H9 (cell line): ENCODE results near the gene CHCHD6. TPM values are rescaled to one million over a fixed set of nuclear protein-coding genes. Genes with fewer than 3 reads are reported as not detected.

Source experiments
- DNase-seq: peaks from one replicate; pipeline ENCODE4 v3.0.0-alpha.2; 2017
- H2AFZ ChIP-seq: one replicate; pipeline ENCODE4 v1.6.1; 2013; ENCODE audit warnings: mild to moderate bottlenecking, low read length, control low read depth, moderate library complexity
- H2AK5ac ChIP-seq: 2 replicates; pipeline ENCODE4 v1.6.1; 2013; ENCODE audit warnings: low read length, control low read depth, mixed read lengths; ENCODE audit not compliant: insufficient read length
- H2BK120ac ChIP-seq: one replicate; pipeline ENCODE4 v1.6.1; 2013; ENCODE audit warnings: low read depth, mild to moderate bottlenecking, low read length, control low read depth, inconsistent platforms; ENCODE audit not compliant: poor library complexity, severe bottlenecking
- H2BK12ac ChIP-seq: 2 replicates; pipeline ENCODE4 v1.6.1; 2013; ENCODE audit warnings: low read length, control low read depth, mixed read lengths, low read depth; ENCODE audit not compliant: insufficient read length
- H2BK15ac ChIP-seq: 2 replicates; pipeline ENCODE4 v1.6.1; 2013; ENCODE audit warnings: low read depth, low read length, control low read depth
- H2BK20ac ChIP-seq: one replicate; pipeline ENCODE4 v1.6.1; 2013; ENCODE audit warnings: low read depth, mild to moderate bottlenecking, low read length, control low read depth, inconsistent platforms; ENCODE audit not compliant: poor library complexity, severe bottlenecking
- H2BK5ac ChIP-seq: 2 replicates; pipeline ENCODE4 v1.6.1; 2013; ENCODE audit warnings: low read length, control low read depth, mixed read lengths; ENCODE audit not compliant: insufficient read length
- H3K14ac ChIP-seq: 2 replicates; pipeline ENCODE4 v1.6.1; 2013; ENCODE audit warnings: low read length, control low read depth; ENCODE audit not compliant: insufficient read depth
- H3K18ac ChIP-seq: 2 replicates; pipeline ENCODE4 v1.6.1; 2013; ENCODE audit warnings: low read depth, mild to moderate bottlenecking, mixed read lengths, low read length, control low read depth; ENCODE audit not compliant: insufficient read length
- H3K23ac ChIP-seq: 2 replicates; pipeline ENCODE4 v1.6.1; 2013; ENCODE audit warnings: low read length, control low read depth, mixed read lengths, low read depth; ENCODE audit not compliant: insufficient read length
- H3K23me2 ChIP-seq: 2 replicates; pipeline ENCODE4 v1.6.1; 2013; ENCODE audit warnings: low read depth, mild to moderate bottlenecking, mixed read lengths, low read length, control low read depth; ENCODE audit not compliant: insufficient read length, poor library complexity, severe bottlenecking
- H3K27ac ChIP-seq: 2 replicates; pipeline ENCODE4 v1.5.1; 2013; ENCODE audit warnings: low read length, control low read depth, mixed read lengths, low read depth; ENCODE audit not compliant: insufficient read length
- H3K27me3 ChIP-seq: 2 replicates; pipeline ENCODE4 v1.6.1; 2013; ENCODE audit warnings: low read length, control low read depth, inconsistent platforms; ENCODE audit not compliant: insufficient read depth
- H3K4ac ChIP-seq: 2 replicates; pipeline ENCODE4 v1.6.1; 2013; ENCODE audit warnings: low read depth, mild to moderate bottlenecking, control low read depth, inconsistent platforms, low read length, moderate library complexity
- H3K4me1 ChIP-seq: 2 replicates; pipeline ENCODE4 v1.6.1; 2013; ENCODE audit warnings: low read length, control low read depth, inconsistent platforms; ENCODE audit not compliant: insufficient read depth
- H3K4me2 ChIP-seq: 2 replicates; pipeline ENCODE4 v1.6.1; 2013; ENCODE audit warnings: low read length, control low read depth, mixed read lengths; ENCODE audit not compliant: insufficient read length, insufficient read depth
- H3K56ac ChIP-seq: 2 replicates; pipeline ENCODE4 v1.6.1; 2013; ENCODE audit warnings: low read depth, mild to moderate bottlenecking, mixed read lengths, low read length, control low read depth; ENCODE audit not compliant: insufficient read length
- H3K79me1 ChIP-seq: 2 replicates; pipeline ENCODE4 v1.6.1; 2013; ENCODE audit warnings: low read depth, mild to moderate bottlenecking, moderate library complexity, low read length, control low read depth, inconsistent platforms; ENCODE audit not compliant: insufficient read depth, poor library complexity, severe bottlenecking
- H3K79me2 ChIP-seq: 2 replicates; pipeline ENCODE4 v1.6.1; 2013; ENCODE audit warnings: low read length, control low read depth, inconsistent platforms; ENCODE audit not compliant: insufficient read depth
- H3K9ac ChIP-seq: 2 replicates; pipeline ENCODE4 v1.6.1; 2013; ENCODE audit warnings: low read length, control low read depth, mixed read lengths; ENCODE audit not compliant: insufficient read length; ENCODE audit errors: extremely low read depth
- H3K9me3 ChIP-seq: one replicate; pipeline ENCODE4 v1.6.1; 2013; ENCODE audit warnings: low read depth, low read length, inconsistent platforms; ENCODE audit not compliant: control insufficient read depth
- H3T11ph ChIP-seq: one replicate; pipeline ENCODE4 v1.6.1; 2013; ENCODE audit warnings: mild to moderate bottlenecking, low read length, control low read depth, inconsistent platforms
- H4K20me1 ChIP-seq: one replicate; pipeline ENCODE4 v1.6.1; 2013; ENCODE audit not compliant: control insufficient read depth, insufficient read length, insufficient read depth
- H4K5ac ChIP-seq: 2 replicates; pipeline ENCODE4 v1.6.1; 2013; ENCODE audit warnings: low read depth, mild to moderate bottlenecking, mixed read lengths, low read length, control low read depth; ENCODE audit not compliant: insufficient read length
- H4K8ac ChIP-seq: replicated peaks from 2 replicates; pipeline ENCODE4 v1.6.1; 2013; ENCODE audit warnings: low read length, control low read depth, mixed read lengths, low read depth; ENCODE audit not compliant: insufficient read length
- H4K91ac ChIP-seq: 2 replicates; pipeline ENCODE4 v1.6.1; 2013; ENCODE audit warnings: low read depth, mild to moderate bottlenecking, moderate library complexity, mixed read lengths, low read length, control low read depth; ENCODE audit not compliant: insufficient read length
- H3K27ac Mint-ChIP-seq, 3 experiments: 2 replicates in 2 of 3; 3 replicates in 1 of 3; pipeline ENCODE4 v1.8.0; 2020 to 2021; ENCODE audit warnings: mixed read lengths in 3 of 3, mild to moderate bottlenecking in 1 of 3, moderate library complexity in 1 of 3
- H3K27me3 Mint-ChIP-seq: 2 replicates; pipeline ENCODE4 v1.8.0; 2021; ENCODE audit warnings: low read depth, mild to moderate bottlenecking, moderate library complexity, mixed read lengths
- H3K36me3 Mint-ChIP-seq, 3 experiments: 2 replicates in 2 of 3; 3 replicates in 1 of 3; pipeline ENCODE4 v1.8.0; 2020 to 2021; ENCODE audit warnings: low read depth in 3 of 3, mixed read lengths in 3 of 3; ENCODE audit not compliant: insufficient read depth in 1 of 3
- H3K4me1 Mint-ChIP-seq, 2 experiments: 2 replicates each; pipeline ENCODE4 v1.8.0; 2020; ENCODE audit warnings: mixed read lengths in 2 of 2
- H3K4me3 Mint-ChIP-seq, 2 experiments: 2 replicates in 1 of 2; 3 replicates in 1 of 2; pipeline ENCODE4 v1.8.0; 2020 to 2021; ENCODE audit warnings: mild to moderate bottlenecking in 2 of 2, mixed read lengths in 2 of 2, moderate library complexity in 1 of 2
- H3K9me3 Mint-ChIP-seq, 2 experiments: 2 replicates in 1 of 2; 3 replicates in 1 of 2; pipeline ENCODE4 v1.8.0; 2020; ENCODE audit warnings: mild to moderate bottlenecking in 2 of 2, mixed read lengths in 2 of 2, moderate library complexity in 1 of 2
- CTCF ChIP-seq: fragments of 200-600 bp; sonication (generic); conservative IDR thresholded peaks from 3 replicates; pipeline ENCODE4 v1.8.0; 2021; ENCODE audit warnings: antibody characterized with exemption, mild to moderate bottlenecking
- WGBS: extraction: QIAGEN DNeasy Blood & Tissue Kit; methylation state at CpG from one replicate; pipeline ENCODE4 v1.1.7; 2013; ENCODE audit warnings: missing lambda C conversion rate, low lambda C conversion rate, mixed read lengths; ENCODE audit not compliant: insufficient read length; ENCODE audit errors: extremely low coverage; 5-methylcytosine and 5-hydroxymethylcytosine counted together
- total RNA-seq: library from RNA; stranded (reverse); gene quantifications from 2 replicates; pipeline ENCODE4 v1.2.1, GENCODE V29; 2021

CHCHD6 gene
- total RNA-seq, 1 experiment from 2014 or later = 34.2 TPM

- no peak overlapping the region for H3K23ac ChIP-seq
- no peak overlapping the region for H4K8ac ChIP-seq
- H3K18ac ChIP-seq = no peak overlapping the region
- no peak overlapping the region for H3T11ph ChIP-seq
- H2BK120ac ChIP-seq = no peak overlapping the region
- no peak overlapping the region for H2BK20ac ChIP-seq
- no peak overlapping the region for H3K9ac ChIP-seq
- TF ChIP-seq CTCF = no peak
- Mint-ChIP-seq H3K4me1 (peaks cover 9 to 10% of the 10 kb centered on the region in 2 experiments), H3K4me3 (no peak overlapping the region), H3K36me3 (peaks cover 0 to 23% (median 18%) of the 10 kb centered on the region in 3 experiments; a peak in 6 of 7 replicates), H3K9me3 (peaks cover 7 to 14% of the 10 kb centered on the region in 2 experiments; a peak in 4 of 5 replicates), H3K27ac (no peak overlapping the region; a peak in 1 of 7 replicates), H3K27me3 (no peaks in the 10 kb centered on the region)
- no peaks in the 10 kb centered on the region for H3K79me1 ChIP-seq
- no peaks in the 10 kb centered on the region for H4K20me1 ChIP-seq
- H3K56ac ChIP-seq = no peak overlapping the region
- no peak overlapping the region for H3K27ac ChIP-seq
- H3K14ac ChIP-seq = no peak overlapping the region
- H2BK12ac ChIP-seq = peak overlapping the region; percentile 33
- DNase-seq = no peak
- H3K27me3 ChIP-seq = no peaks in the 10 kb centered on the region
- H3K4me1 ChIP-seq = peaks cover 2% of the 10 kb centered on the region; the same call in 1 of the 2 replicates
- no peaks in the 10 kb centered on the region for H3K23me2 ChIP-seq
- no peak overlapping the region for H2AFZ ChIP-seq
- no peak overlapping the region for H3K4ac ChIP-seq
- H4K5ac ChIP-seq = no peak overlapping the region
- no peak overlapping the region for H3K4me2 ChIP-seq
- no peak overlapping the region for H2BK15ac ChIP-seq
- no peaks in the 10 kb centered on the region for H3K79me2 ChIP-seq
- no CpG with 5 or more reads among the region's 17 CpGs for WGBS
- no peak overlapping the region for H2AK5ac ChIP-seq
- H4K91ac ChIP-seq = no peak overlapping the region
- no peak overlapping the region for H2BK5ac ChIP-seq
- no peaks in the 10 kb centered on the region for H3K9me3 ChIP-seq
Measured at GRCh38 chr3:126765187-126766069, 61.4 kb downstream of the CHCHD6 start.
